ENCODE results near the gene GRIK4.

Gene GRIK4

GRCh38 chr11:121035169-121035755, 523.7 kb downstream of the GRIK4 start:
- no peak for DNase-seq

DNA sequence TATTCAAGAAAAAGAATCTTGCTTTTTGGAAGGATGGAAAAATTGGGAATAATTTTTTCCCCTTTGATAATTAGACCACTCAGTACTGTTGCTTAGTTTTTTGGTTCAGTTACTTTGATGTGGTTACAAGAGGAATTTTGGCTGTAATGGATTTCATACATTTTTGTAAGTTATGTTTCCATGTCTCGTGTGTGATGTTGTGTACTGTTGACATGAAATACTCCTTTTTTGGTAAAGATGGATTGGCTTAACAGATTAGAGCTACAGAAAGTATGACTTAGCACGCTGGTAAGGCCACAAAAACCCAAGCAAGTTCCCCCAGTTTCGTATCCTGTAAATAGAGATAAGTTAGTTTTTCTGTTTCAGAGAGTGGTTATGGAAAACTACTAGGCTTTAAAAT, 524.2 kb downstream of the GRIK4 start:
- DNase-seq = no peak

- no peak for DNase-seq
These were observed 525.5 kb downstream of the GRIK4 start for GRCh38 chr11:121037016-121037415.
